Large intestine (tissue), 12 donors: ENCODE results near the gene INHBE. TPM values are rescaled to one million over a fixed set of nuclear protein-coding genes. Genes with fewer than 3 reads are reported as not detected.
A peak's percentile ranks its signal among the peaks of the same experiment; 100 is the strongest.
"Not testable (repeated sequence)": the region's sequence is repeated elsewhere in the genome, so short reads cannot be mapped to it uniquely, and the experiment has no call there.

Experiments used
- DNase-seq, 2 donors: peaks; one replicate each; pipeline versions ENCODE4 v3.0.0 to v3.0.0-alpha.2; 2013
- H3K27ac ChIP-seq: one replicate; pipeline ENCODE4 v1.5.1; 2013; ENCODE audit warnings: low read length
- H3K27me3 ChIP-seq: 2 replicates; pipeline ENCODE4 v1.6.1; 2013; ENCODE audit warnings: low read length; ENCODE audit not compliant: control insufficient read depth, insufficient read depth
- H3K36me3 ChIP-seq: 2 replicates; pipeline ENCODE4 v1.6.1; 2013; ENCODE audit warnings: low read length; ENCODE audit not compliant: control insufficient read depth, insufficient read depth
- H3K4me1 ChIP-seq: one replicate; pipeline ENCODE4 v1.6.1; 2013; ENCODE audit warnings: low read length; ENCODE audit not compliant: control insufficient read depth, insufficient read depth
- H3K4me3 ChIP-seq: one replicate; pipeline ENCODE4 v1.5.1; 2013; ENCODE audit warnings: low read length
- H3K9me3 ChIP-seq: one replicate; pipeline ENCODE4 v1.6.1; 2013; ENCODE audit warnings: mild to moderate bottlenecking, low read depth, low read length, moderate library complexity; ENCODE audit not compliant: control insufficient read depth
- WGBS: methylation state at CpG from one replicate; pipeline ENCODE4 v1.1.5; 2013; ENCODE audit warnings: low lambda C conversion rate; ENCODE audit not compliant: insufficient coverage; 5-methylcytosine and 5-hydroxymethylcytosine counted together
- long read RNA-seq, 11 donors: transcript quantifications; one replicate each; lab custom pipeline, GENCODE V29; 2026
- polyA plus RNA-seq: library from polyadenylated mRNA; unstranded; fragments of 120-200 nt; gene quantifications from one replicate; pipeline ENCODE4 v1.2.1, GENCODE V29; 2013

Gene INHBE
- 0.28 TPM for polyA plus RNA-seq
- long read RNA-seq, donor 1: 0 reads
- long read RNA-seq, donor 2: 0 reads
- long read RNA-seq, donor 3: 0 reads
- long read RNA-seq, donor 4: 0 reads
- long read RNA-seq, donor 5: 0 reads
- long read RNA-seq, donor 6: 0 reads
- long read RNA-seq, donor 7: 0 reads
- long read RNA-seq, donor 8: 0 reads
- long read RNA-seq, donor 9: 0 reads
- long read RNA-seq, donor 10, partial matches to known transcripts: 0 of 1 reads
- long read RNA-seq, donor 10, other reads (novel, unspliced or antisense): 0 of 1 reads
- long read RNA-seq, donor 11: 0 reads

- Histone ChIP-seq H3K27ac (peak within 1 kb of the TSS; percentile 71), H3K36me3 (no peaks in the 10 kb centered on the region), H3K4me1 (peaks cover 54% of the 10 kb centered on the region), H3K27me3 (no peaks in the 10 kb centered on the region), H3K4me3 (no peak within 1 kb of the TSS), H3K9me3 (no peaks in the 10 kb centered on the region)
- WGBS: 12% methylated on average over 4 of the region's 10 CpGs
- peak; percentile 91 to 93 for DNase-seq
Observed at GRCh38 chr12:57454566-57455373, at the start of gene INHBE. Gene INHBE (plus strand): TSS chr12:57455307. CDS start chr12:57455537, 230 bp downstream.

- no peak overlapping the region for H3K27ac ChIP-seq
- H3K4me3 ChIP-seq: no peak overlapping the region
- DNase-seq: no peak
- WGBS: 100% methylated on average over 1 of the region's 4 CpGs
- H3K27me3 ChIP-seq: no peaks in the 10 kb centered on the region
- no peaks in the 10 kb centered on the region for H3K4me1 ChIP-seq
- peaks cover 2% of the 10 kb centered on the region for H3K36me3 ChIP-seq
- no peaks in the 10 kb centered on the region for H3K9me3 ChIP-seq
Observed at GRCh38 chr12:57410534-57410933, 44.6 kb upstream of the INHBE start.

- 80% methylated on average over 1 of the region's 6 CpGs for WGBS
Observed at GRCh38 chr12:57414160-57414559, 40.9 kb upstream of the INHBE start.

GRCh38 chr12:57415088-57415487 lies 40.0 kb upstream of the INHBE start:
- H3K9me3 ChIP-seq: no peaks in the 10 kb centered on the region
- H3K4me1 ChIP-seq: no peaks in the 10 kb centered on the region
- peaks cover 2% of the 10 kb centered on the region for H3K36me3 ChIP-seq
- no CpG with 5 or more reads among the region's 2 CpGs for WGBS
- H3K27me3 ChIP-seq: no peaks in the 10 kb centered on the region
- no peak for DNase-seq
- no peak overlapping the region for H3K27ac ChIP-seq
- H3K4me3 ChIP-seq: no peak overlapping the region

More at GRCh38 chr12:57414160-57414559, 40.9 kb upstream of the INHBE start:
- not testable (repeated sequence) for H3K36me3 ChIP-seq, H3K4me3 ChIP-seq, H3K4me1 ChIP-seq, H3K27me3 ChIP-seq, H3K9me3 ChIP-seq, DNase-seq, H3K27ac ChIP-seq

- no peak for DNase-seq
- no peak overlapping the region for H3K4me3 ChIP-seq
- no peaks in the 10 kb centered on the region for H3K4me1 ChIP-seq
- H3K27me3 ChIP-seq: no peaks in the 10 kb centered on the region
- H3K27ac ChIP-seq: no peak overlapping the region
- H3K36me3 ChIP-seq: peaks cover under 1% of the 10 kb centered on the region
- no peaks in the 10 kb centered on the region for H3K9me3 ChIP-seq
- WGBS: 80% methylated on average over 2 of the region's 8 CpGs
Observed at GRCh38 chr12:57416039-57416996, 38.8 kb upstream of the INHBE start.

GRCh38 chr12:57418255-57418654 lies 36.9 kb upstream of the INHBE start:
- H3K9me3 ChIP-seq: no peaks in the 10 kb centered on the region
- peaks cover 16% of the 10 kb centered on the region for H3K36me3 ChIP-seq
- H3K27ac ChIP-seq: no peak overlapping the region
- 100% methylated on average over 1 of the region's 9 CpGs for WGBS
- no peaks in the 10 kb centered on the region for H3K4me1 ChIP-seq
- no peaks in the 10 kb centered on the region for H3K27me3 ChIP-seq
- no peak overlapping the region for H3K4me3 ChIP-seq
- no peak for DNase-seq

- no peaks in the 10 kb centered on the region for H3K4me1 ChIP-seq
- no peaks in the 10 kb centered on the region for H3K27me3 ChIP-seq
- no peak for DNase-seq
- no peak overlapping the region for H3K27ac ChIP-seq
- H3K9me3 ChIP-seq: no peaks in the 10 kb centered on the region
- peaks cover 18% of the 10 kb centered on the region for H3K36me3 ChIP-seq
- H3K4me3 ChIP-seq: no peak overlapping the region
- WGBS: no CpG with 5 or more reads among the region's 2 CpGs
Observed at GRCh38 chr12:57419495-57419894, 35.6 kb upstream of the INHBE start.

GRCh38 chr12:57420482-57420881 lies 34.6 kb upstream of the INHBE start:
- DNase-seq: no peak
- H3K4me3 ChIP-seq: no peak overlapping the region
- H3K9me3 ChIP-seq: no peaks in the 10 kb centered on the region
- no peaks in the 10 kb centered on the region for H3K4me1 ChIP-seq
- peaks cover 20% of the 10 kb centered on the region for H3K36me3 ChIP-seq
- H3K27ac ChIP-seq: no peak overlapping the region
- no peaks in the 10 kb centered on the region for H3K27me3 ChIP-seq
- no CpG with 5 or more reads among the region's 5 CpGs for WGBS

GRCh38 chr12:57426948-57427347 lies 28.2 kb upstream of the INHBE start:
- DNase-seq, H3K27ac ChIP-seq, H3K9me3 ChIP-seq, H3K27me3 ChIP-seq, H3K4me1 ChIP-seq, H3K4me3 ChIP-seq: not testable (repeated sequence)
- WGBS: 93% methylated on average over 3 of the region's 10 CpGs
- peaks cover 19% of the 10 kb centered on the region for H3K36me3 ChIP-seq

GRCh38 chr12:57428965-57429364 lies 26.1 kb upstream of the INHBE start:
- Histone ChIP-seq H3K4me3 (no peak overlapping the region), H3K27me3 (no peaks in the 10 kb centered on the region), H3K9me3 (no peaks in the 10 kb centered on the region), H3K4me1 (peaks cover 7% of the 10 kb centered on the region), H3K27ac (peak overlapping the region; percentile 94), H3K36me3 (peaks cover 7% of the 10 kb centered on the region)
- no peak for DNase-seq
- WGBS: 100% methylated on average over 1 of the region's 6 CpGs
